OCI-LY1 (cell line): ENCODE results near the gene PACSIN2.

Experiments used
- H2AFZ ChIP-seq: fragments of 200-600 bp; sonication (generic), shearing (Covaris generic); 2 replicates; pipeline ENCODE4 v1.6.0; 2014; ENCODE audit warnings: antibody characterized with exemption, mild to moderate bottlenecking, low read length
- H3F3A ChIP-seq: fragments of 200-600 bp; sonication (generic), shearing (Covaris generic); 2 replicates; pipeline ENCODE4 v1.6.0; 2014; ENCODE audit warnings: mild to moderate bottlenecking, antibody characterized with exemption, low read length, moderate library complexity; ENCODE audit not compliant: insufficient read depth
- H3K27ac ChIP-seq: fragments of 200-600 bp; sonication (generic); 2 replicates; pipeline ENCODE4 v1.5.1; 2014; ENCODE audit warnings: low read length, mixed run types, mild to moderate bottlenecking, low read depth; ENCODE audit not compliant: poor library complexity, severe bottlenecking
- H3K27me3 ChIP-seq: fragments of 200-600 bp; sonication (generic); 2 replicates; pipeline ENCODE4 v1.6.0; 2014; ENCODE audit warnings: antibody characterized with exemption, mild to moderate bottlenecking, low read length, moderate library complexity; ENCODE audit not compliant: insufficient read depth
- H3K36me3 ChIP-seq: fragments of 200-600 bp; sonication (generic); 2 replicates; pipeline ENCODE4 v1.6.1; 2014; ENCODE audit warnings: mild to moderate bottlenecking, antibody characterized with exemption, low read length, moderate library complexity, mixed read lengths; ENCODE audit not compliant: insufficient read depth
- H3K4me1 ChIP-seq: fragments of 200-600 bp; sonication (generic); 2 replicates; pipeline ENCODE4 v1.5.1; 2014; ENCODE audit warnings: mild to moderate bottlenecking, low read length, moderate library complexity; ENCODE audit not compliant: insufficient read depth, severe bottlenecking
- H3K4me2 ChIP-seq: fragments of 200-600 bp; sonication (generic), shearing (Covaris generic); 2 replicates; pipeline ENCODE4 v1.6.1; 2014; ENCODE audit warnings: low read length
- H3K4me3 ChIP-seq: fragments of 200-600 bp; sonication (generic); 2 replicates; pipeline ENCODE4 v1.5.1; 2014; ENCODE audit warnings: low read length, low read depth, mild to moderate bottlenecking, mixed read lengths; ENCODE audit not compliant: poor library complexity, severe bottlenecking
- H3K79me2 ChIP-seq: fragments of 200-600 bp; shearing (Covaris generic); 2 replicates; pipeline ENCODE4 v1.6.1; 2016; ENCODE audit warnings: mixed run types, low read length, mixed read lengths; ENCODE audit not compliant: insufficient read depth
- H3K9ac ChIP-seq: fragments of 200-600 bp; sonication (generic), shearing (Covaris generic); 2 replicates; pipeline ENCODE4 v1.6.1; 2014; ENCODE audit warnings: mild to moderate bottlenecking, low read length, mixed read lengths
- H3K9me2 ChIP-seq: fragments of 200-600 bp; sonication (generic), shearing (Covaris generic); 2 replicates; pipeline ENCODE4 v1.6.1; 2014; ENCODE audit warnings: low read depth, mild to moderate bottlenecking, low read length, mixed read lengths
- H3K9me3 ChIP-seq: fragments of 200-600 bp; shearing (Covaris generic); 2 replicates; pipeline ENCODE4 v1.6.1; 2014; ENCODE audit warnings: low read length, mixed read lengths
- H4K20me1 ChIP-seq: fragments of 200-600 bp; sonication (generic), shearing (Covaris generic); 2 replicates; pipeline ENCODE4 v1.6.0; 2016; ENCODE audit warnings: mild to moderate bottlenecking, low read length; ENCODE audit not compliant: insufficient read depth
- EZH2 ChIP-seq: fragments of 200-600 bp; sonication (generic), shearing (Covaris generic); IDR thresholded peaks from 2 replicates; pipeline ENCODE4 v1.8.0; 2017; ENCODE audit warnings: borderline replicate concordance, mixed run types, mild to moderate bottlenecking, antibody characterized with exemption, low read length, moderate library complexity, mixed read lengths
- TF ChIP-seq, protein P1 (sequence below): fragments of 200-600 bp; sonication (generic), shearing (Covaris generic); IDR thresholded peaks from 2 replicates; pipeline ENCODE4 v1.5.1; 2017; ENCODE audit warnings: mild to moderate bottlenecking, antibody characterized with exemption, low read length, moderate library complexity, mixed read lengths

Gene PACSIN2

DNA sequence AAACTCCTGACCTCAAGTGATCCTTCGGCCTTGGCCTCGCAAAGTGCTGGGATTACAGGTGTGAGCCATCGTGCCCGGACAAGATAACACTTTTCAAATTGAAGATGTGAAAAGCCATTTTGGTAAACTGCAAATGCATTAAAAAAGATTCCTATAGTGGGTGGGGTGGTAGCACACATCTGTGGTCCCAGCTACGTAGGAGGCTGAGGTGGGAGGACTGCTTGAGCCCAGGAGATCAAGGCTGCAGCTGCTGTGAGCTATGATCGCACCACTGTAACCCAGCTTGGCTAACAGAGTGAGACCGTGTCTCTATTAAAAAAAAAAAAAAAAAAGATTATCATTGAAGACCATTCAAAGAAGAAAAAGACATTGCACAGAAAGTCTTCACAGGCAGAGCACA lies 140.9 kb downstream of the PACSIN2 start:
- Histone ChIP-seq H3K9ac (no peak overlapping the region), H3K79me2 (no peaks in the 10 kb centered on the region), H3K27me3 (no peaks in the 10 kb centered on the region), H3K4me1 (no peaks in the 10 kb centered on the region), H3K4me3 (no peak overlapping the region), H2AFZ (no peak overlapping the region), H3F3A (no peaks in the 10 kb centered on the region), H3K9me3 (no peaks in the 10 kb centered on the region), H3K36me3 (peaks cover 8% of the 10 kb centered on the region; the same call in 1 of the 2 replicates), H3K9me2 (no peaks in the 10 kb centered on the region), H3K4me2 (no peak overlapping the region), H4K20me1 (no peaks in the 10 kb centered on the region), H3K27ac (no peak overlapping the region)
- no peak for TF ChIP-seq EZH2
- TF ChIP-seq, protein P1, sequence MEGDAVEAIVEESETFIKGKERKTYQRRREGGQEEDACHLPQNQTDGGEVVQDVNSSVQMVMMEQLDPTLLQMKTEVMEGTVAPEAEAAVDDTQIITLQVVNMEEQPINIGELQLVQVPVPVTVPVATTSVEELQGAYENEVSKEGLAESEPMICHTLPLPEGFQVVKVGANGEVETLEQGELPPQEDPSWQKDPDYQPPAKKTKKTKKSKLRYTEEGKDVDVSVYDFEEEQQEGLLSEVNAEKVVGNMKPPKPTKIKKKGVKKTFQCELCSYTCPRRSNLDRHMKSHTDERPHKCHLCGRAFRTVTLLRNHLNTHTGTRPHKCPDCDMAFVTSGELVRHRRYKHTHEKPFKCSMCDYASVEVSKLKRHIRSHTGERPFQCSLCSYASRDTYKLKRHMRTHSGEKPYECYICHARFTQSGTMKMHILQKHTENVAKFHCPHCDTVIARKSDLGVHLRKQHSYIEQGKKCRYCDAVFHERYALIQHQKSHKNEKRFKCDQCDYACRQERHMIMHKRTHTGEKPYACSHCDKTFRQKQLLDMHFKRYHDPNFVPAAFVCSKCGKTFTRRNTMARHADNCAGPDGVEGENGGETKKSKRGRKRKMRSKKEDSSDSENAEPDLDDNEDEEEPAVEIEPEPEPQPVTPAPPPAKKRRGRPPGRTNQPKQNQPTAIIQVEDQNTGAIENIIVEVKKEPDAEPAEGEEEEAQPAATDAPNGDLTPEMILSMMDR, result no peak

DNA sequence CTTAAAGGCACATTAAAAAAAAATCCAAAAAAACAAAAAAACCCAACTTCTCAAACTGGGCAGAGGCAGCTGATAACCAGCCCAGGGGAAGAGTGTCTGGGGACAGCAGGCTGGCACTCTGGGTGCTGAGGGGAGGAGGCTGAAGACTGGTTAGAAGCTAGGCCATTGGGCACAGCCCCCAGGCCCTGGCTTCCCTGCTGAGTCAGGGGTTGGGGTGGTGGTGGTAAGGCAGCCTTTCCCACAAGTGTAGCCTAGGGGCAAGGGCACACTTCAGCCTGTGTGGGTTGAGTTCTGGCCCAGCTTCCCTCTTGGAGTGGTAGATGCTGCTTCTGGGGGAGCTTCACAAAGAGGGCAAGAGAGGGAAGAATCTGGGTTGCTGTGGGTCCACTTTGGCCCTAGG lies 141.6 kb downstream of the PACSIN2 start:
- H3F3A ChIP-seq, result no peaks in the 10 kb centered on the region
- no peak overlapping the region for H3K4me3 ChIP-seq
- peaks cover 2% of the 10 kb centered on the region; the same call in 1 of the 2 replicates for H3K36me3 ChIP-seq
- no peak overlapping the region for H2AFZ ChIP-seq
- H3K27me3 ChIP-seq, result no peaks in the 10 kb centered on the region
- no peaks in the 10 kb centered on the region for H4K20me1 ChIP-seq
- no peaks in the 10 kb centered on the region for H3K9me3 ChIP-seq
- no peaks in the 10 kb centered on the region for H3K9me2 ChIP-seq
- TF ChIP-seq, protein P1, result no peak
- TF ChIP-seq EZH2, result no peak
- H3K27ac ChIP-seq, result no peak overlapping the region
- no peak overlapping the region for H3K9ac ChIP-seq
- H3K4me2 ChIP-seq, result no peak overlapping the region
- no peaks in the 10 kb centered on the region for H3K79me2 ChIP-seq
- no peaks in the 10 kb centered on the region for H3K4me1 ChIP-seq

DNA sequence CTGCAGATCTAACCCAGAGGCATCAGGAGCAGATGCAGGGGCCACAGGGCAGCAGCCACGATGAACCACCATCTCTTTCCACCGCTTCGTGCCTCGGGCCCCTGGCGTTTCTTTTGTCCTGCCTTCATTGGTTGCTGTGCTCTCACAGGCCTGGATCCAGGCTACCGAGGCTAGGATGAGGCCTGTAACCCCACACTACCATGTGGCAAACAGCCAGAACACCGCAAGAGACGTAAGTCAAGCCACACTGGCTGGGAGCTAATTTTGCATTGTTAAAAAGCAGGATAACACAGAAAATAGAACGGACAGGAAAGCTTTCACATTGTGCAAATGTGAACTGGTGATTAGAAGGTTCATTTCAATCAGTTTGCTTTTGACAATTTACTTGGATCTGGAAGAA lies 142.1 kb downstream of the PACSIN2 start:
- no peaks in the 10 kb centered on the region for H3F3A ChIP-seq
- TF ChIP-seq, protein P1, result no peak
- TF ChIP-seq EZH2, result no peak
- H3K4me1 ChIP-seq, result no peaks in the 10 kb centered on the region
- no peaks in the 10 kb centered on the region for H3K9me2 ChIP-seq
- no peak overlapping the region for H2AFZ ChIP-seq
- no peak overlapping the region for H3K27ac ChIP-seq
- no peak overlapping the region for H3K4me3 ChIP-seq
- no peaks in the 10 kb centered on the region for H3K9me3 ChIP-seq
- H3K36me3 ChIP-seq, result no peaks in the 10 kb centered on the region
- no peak overlapping the region for H3K4me2 ChIP-seq
- no peaks in the 10 kb centered on the region for H3K27me3 ChIP-seq
- H3K79me2 ChIP-seq, result no peaks in the 10 kb centered on the region
- H3K9ac ChIP-seq, result no peak overlapping the region
- H4K20me1 ChIP-seq, result no peaks in the 10 kb centered on the region
